ENCODE data around the gene TSFM. TPM values are rescaled to one million over a fixed set of nuclear protein-coding genes. Genes with fewer than 3 reads are reported as not detected.

TSFM gene
- total and polyA plus RNA-seq, 2 of the 13 experiments (the other 11 are each of a cell fraction or from before 2014, with no cell fraction given), result 29.8 to 68.3 TPM

DNA sequence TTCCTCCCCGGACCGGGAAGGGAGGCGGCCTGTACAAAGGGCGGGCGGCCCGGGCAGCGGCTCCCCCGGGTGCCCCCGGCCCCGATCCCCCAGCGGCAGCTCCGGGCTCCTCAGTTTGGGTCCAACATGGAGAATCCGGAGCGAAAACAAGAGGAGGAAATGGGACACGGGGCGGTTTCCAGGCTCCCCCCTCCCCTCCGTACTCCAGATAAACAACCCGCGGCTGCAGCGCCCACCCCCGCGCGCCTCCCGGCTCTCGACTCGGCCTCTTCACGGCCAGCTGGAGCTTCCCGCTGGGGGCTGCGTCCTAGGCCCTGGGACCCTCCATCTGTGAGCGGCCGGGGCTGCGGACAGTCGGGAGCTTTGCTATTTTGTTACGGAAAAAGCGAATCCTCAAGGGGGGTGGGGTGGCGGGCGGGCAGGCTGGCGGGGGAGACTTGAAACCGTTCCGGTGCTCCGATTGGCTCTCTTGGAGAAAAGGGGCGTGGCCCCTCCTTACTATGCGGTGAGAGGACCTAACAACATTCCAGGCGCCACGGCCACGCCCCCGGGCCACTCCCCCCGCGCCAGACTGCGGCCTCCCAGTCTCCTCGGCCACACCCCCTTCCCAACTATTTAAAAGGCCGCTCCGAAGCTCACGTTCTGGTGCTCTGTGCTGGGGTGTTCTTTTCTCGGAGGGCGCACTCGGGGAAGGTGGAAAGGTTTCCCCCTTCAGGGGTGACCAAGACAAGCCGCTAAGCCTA lies 64.2 kb downstream of the TSFM start, which contains the start of gene CTDSP2 (continued):
- TF ChIP-seq, protein P1, sequence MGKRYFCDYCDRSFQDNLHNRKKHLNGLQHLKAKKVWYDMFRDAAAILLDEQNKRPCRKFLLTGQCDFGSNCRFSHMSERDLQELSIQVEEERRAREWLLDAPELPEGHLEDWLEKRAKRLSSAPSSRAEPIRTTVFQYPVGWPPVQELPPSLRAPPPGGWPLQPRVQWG (CRISPR knock-in tag; IDR thresholded peaks at IDR 0.05; ENCODE audit: borderline replicate concordance, low read depth), result no peak
- TF ChIP-seq RBM22 (optimal IDR thresholded peaks at IDR 0.05; ENCODE audit: low read length) (no peak), GABPB1 (CRISPR knock-in tag; IDR thresholded peaks at IDR 0.05) (peak; percentile 55), POLR2G (IDR thresholded peaks at IDR 0.05; ENCODE audit: low read depth, low read length) (peak; percentile 68), NFKBIZ (CRISPR knock-in tag; IDR thresholded peaks at IDR 0.05) (no peak), RBM39 (IDR thresholded peaks at IDR 0.05; ENCODE audit: low read depth, low read length, poor library complexity, severe bottlenecking) (peak; percentile 80), PCBP1 (IDR thresholded peaks at IDR 0.05; ENCODE audit: borderline replicate concordance, low read depth, low read length) (no peak), ZNF543 (CRISPR knock-in tag; IDR thresholded peaks at IDR 0.05) (peak; percentile 30; the same call in 1 of the 2 replicates), ZNF558 (CRISPR knock-in tag; IDR thresholded peaks at IDR 0.05; ENCODE audit: borderline replicate concordance) (no peak), ATF7-NPFF (CRISPR knock-in tag; IDR thresholded peaks at IDR 0.05; ENCODE audit: low read depth) (no peak), PHF21A (CRISPR knock-in tag; IDR thresholded peaks at IDR 0.05) (peak; percentile 41; the same call in 1 of the 2 replicates), ZSCAN12 (CRISPR knock-in tag; IDR thresholded peaks at IDR 0.05) (no peak), MEF2D (CRISPR knock-in tag; IDR thresholded peaks at IDR 0.05) (no peak), TOPORS (CRISPR knock-in tag; IDR thresholded peaks at IDR 0.05) (no peak), ZKSCAN1 (IDR thresholded peaks at IDR 0.05; ENCODE audit: low read length) (no peak), MTF1 (CRISPR knock-in tag; IDR thresholded peaks at IDR 0.05) (no peak), SNAPC2 (CRISPR knock-in tag; IDR thresholded peaks at IDR 0.05) (peak; percentile 20; the same call in 1 of the 2 replicates)
- TF ChIP-seq, protein P2, sequence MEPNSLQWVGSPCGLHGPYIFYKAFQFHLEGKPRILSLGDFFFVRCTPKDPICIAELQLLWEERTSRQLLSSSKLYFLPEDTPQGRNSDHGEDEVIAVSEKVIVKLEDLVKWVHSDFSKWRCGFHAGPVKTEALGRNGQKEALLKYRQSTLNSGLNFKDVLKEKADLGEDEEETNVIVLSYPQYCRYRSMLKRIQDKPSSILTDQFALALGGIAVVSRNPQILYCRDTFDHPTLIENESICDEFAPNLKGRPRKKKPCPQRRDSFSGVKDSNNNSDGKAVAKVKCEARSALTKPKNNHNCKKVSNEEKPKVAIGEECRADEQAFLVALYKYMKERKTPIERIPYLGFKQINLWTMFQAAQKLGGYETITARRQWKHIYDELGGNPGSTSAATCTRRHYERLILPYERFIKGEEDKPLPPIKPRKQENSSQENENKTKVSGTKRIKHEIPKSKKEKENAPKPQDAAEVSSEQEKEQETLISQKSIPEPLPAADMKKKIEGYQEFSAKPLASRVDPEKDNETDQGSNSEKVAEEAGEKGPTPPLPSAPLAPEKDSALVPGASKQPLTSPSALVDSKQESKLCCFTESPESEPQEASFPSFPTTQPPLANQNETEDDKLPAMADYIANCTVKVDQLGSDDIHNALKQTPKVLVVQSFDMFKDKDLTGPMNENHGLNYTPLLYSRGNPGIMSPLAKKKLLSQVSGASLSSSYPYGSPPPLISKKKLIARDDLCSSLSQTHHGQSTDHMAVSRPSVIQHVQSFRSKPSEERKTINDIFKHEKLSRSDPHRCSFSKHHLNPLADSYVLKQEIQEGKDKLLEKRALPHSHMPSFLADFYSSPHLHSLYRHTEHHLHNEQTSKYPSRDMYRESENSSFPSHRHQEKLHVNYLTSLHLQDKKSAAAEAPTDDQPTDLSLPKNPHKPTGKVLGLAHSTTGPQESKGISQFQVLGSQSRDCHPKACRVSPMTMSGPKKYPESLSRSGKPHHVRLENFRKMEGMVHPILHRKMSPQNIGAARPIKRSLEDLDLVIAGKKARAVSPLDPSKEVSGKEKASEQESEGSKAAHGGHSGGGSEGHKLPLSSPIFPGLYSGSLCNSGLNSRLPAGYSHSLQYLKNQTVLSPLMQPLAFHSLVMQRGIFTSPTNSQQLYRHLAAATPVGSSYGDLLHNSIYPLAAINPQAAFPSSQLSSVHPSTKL (CRISPR knock-in tag; IDR thresholded peaks at IDR 0.05), result no peak
- TF ChIP-seq, protein P3, sequence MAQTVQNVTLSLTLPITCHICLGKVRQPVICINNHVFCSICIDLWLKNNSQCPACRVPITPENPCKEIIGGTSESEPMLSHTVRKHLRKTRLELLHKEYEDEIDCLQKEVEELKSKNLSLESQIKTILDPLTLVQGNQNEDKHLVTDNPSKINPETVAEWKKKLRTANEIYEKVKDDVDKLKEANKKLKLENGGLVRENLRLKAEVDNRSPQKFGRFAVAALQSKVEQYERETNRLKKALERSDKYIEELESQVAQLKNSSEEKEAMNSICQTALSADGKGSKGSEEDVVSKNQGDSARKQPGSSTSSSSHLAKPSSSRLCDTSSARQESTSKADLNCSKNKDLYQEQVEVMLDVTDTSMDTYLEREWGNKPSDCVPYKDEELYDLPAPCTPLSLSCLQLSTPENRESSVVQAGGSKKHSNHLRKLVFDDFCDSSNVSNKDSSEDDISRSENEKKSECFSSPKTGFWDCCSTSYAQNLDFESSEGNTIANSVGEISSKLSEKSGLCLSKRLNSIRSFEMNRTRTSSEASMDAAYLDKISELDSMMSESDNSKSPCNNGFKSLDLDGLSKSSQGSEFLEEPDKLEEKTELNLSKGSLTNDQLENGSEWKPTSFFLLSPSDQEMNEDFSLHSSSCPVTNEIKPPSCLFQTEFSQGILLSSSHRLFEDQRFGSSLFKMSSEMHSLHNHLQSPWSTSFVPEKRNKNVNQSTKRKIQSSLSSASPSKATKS (CRISPR knock-in tag; IDR thresholded peaks at IDR 0.05), result no peak
- TF ChIP-seq, protein P4, sequence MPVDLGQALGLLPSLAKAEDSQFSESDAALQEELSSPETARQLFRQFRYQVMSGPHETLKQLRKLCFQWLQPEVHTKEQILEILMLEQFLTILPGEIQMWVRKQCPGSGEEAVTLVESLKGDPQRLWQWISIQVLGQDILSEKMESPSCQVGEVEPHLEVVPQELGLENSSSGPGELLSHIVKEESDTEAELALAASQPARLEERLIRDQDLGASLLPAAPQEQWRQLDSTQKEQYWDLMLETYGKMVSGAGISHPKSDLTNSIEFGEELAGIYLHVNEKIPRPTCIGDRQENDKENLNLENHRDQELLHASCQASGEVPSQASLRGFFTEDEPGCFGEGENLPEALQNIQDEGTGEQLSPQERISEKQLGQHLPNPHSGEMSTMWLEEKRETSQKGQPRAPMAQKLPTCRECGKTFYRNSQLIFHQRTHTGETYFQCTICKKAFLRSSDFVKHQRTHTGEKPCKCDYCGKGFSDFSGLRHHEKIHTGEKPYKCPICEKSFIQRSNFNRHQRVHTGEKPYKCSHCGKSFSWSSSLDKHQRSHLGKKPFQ (CRISPR knock-in tag; IDR thresholded peaks at IDR 0.05; ENCODE audit: insufficient replicate concordance), result no peak
